Mammary epithelial cell (primary cell): Measurements from ENCODE around the gene EYS.

Experiments used
- EZH2 ChIP-seq: IDR thresholded peaks from 2 replicates; pipeline ENCODE4 v1.6.1; 2012; ENCODE audit warnings: low read length, inconsistent platforms, borderline replicate concordance
- TF ChIP-seq, protein P1 (sequence below), 2 donors: IDR thresholded peaks in 1 of 2; conservative IDR thresholded peaks in 1 of 2; 2 replicates each; pipeline ENCODE4 v1.5.1; 2011 to 2012; ENCODE audit warnings: inconsistent platforms in 2 of 2, low read length in 2 of 2, mild to moderate bottlenecking in 2 of 2, control low read depth in 1 of 2, low read depth in 1 of 2; ENCODE audit not compliant: insufficient read depth in 1 of 2; ENCODE audit errors: extremely low read depth in 1 of 2

DNA sequence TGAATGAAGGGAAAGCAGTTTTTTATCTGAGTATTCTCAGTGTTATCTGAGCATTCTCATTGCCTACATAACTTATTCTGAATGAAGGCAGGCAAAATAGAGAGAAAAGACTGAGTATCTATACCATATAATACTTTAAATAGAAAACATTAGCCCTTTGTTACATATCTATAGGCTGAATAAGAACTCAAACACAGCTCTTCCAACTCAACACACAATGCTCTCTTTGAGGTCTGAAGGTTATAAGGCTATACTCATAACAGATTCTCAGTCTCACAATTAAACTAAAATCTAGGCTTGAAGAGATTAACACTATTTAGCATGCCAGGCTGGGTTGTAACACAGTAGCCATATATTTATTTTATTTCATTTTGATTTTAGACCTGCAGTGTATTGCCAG is 56.9 kb downstream of the EYS start:
- TF ChIP-seq, protein P1, sequence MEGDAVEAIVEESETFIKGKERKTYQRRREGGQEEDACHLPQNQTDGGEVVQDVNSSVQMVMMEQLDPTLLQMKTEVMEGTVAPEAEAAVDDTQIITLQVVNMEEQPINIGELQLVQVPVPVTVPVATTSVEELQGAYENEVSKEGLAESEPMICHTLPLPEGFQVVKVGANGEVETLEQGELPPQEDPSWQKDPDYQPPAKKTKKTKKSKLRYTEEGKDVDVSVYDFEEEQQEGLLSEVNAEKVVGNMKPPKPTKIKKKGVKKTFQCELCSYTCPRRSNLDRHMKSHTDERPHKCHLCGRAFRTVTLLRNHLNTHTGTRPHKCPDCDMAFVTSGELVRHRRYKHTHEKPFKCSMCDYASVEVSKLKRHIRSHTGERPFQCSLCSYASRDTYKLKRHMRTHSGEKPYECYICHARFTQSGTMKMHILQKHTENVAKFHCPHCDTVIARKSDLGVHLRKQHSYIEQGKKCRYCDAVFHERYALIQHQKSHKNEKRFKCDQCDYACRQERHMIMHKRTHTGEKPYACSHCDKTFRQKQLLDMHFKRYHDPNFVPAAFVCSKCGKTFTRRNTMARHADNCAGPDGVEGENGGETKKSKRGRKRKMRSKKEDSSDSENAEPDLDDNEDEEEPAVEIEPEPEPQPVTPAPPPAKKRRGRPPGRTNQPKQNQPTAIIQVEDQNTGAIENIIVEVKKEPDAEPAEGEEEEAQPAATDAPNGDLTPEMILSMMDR (conservative IDR thresholded peaks at IDR 0.05 in 1 of 2, IDR thresholded peaks at IDR 0.05 in 1 of 2; ENCODE audit: extremely low read depth in 1 of 2, insufficient read depth in 1 of 2, low read depth in 1 of 2, low read length in 2 of 2) = no peak
- no peak for TF ChIP-seq EZH2
